ELF-1 (cell line): ENCODE results near the gene EFNA4.
A peak's percentile ranks its signal among the peaks of the same experiment; 100 is the strongest.

Experiments used
- DNase-seq: peaks from one replicate; pipeline ENCODE4 v3.0.0-alpha.2; 2016; ENCODE audit warnings: low read depth, low spot score

The EFNA4 gene

GRCh38 chr1:155051777-155052398 lies 11.7 kb upstream of the EFNA4 start:
- peak; percentile 37 for DNase-seq

- DNase-seq = no peak
Measured at GRCh38 chr1:155052439-155053395, 10.8 kb upstream of the EFNA4 start.

GRCh38 chr1:155053531-155054105 lies 9.9 kb upstream of the EFNA4 start:
- no peak for DNase-seq

GRCh38 chr1:155057104-155057503 lies 6.4 kb upstream of the EFNA4 start:
- no peak for DNase-seq

GRCh38 chr1:155057788-155058211 lies 5.7 kb upstream of the EFNA4 start:
- no peak for DNase-seq

- DNase-seq = no peak
Measured at GRCh38 chr1:155060736-155061135, 2.8 kb upstream of the EFNA4 start.

GRCh38 chr1:155061381-155062150 lies 2.0 kb upstream of the EFNA4 start:
- DNase-seq = peak; percentile 96

GRCh38 chr1:155062151-155062686 lies 1.3 kb upstream of the EFNA4 start:
- no peak for DNase-seq

GRCh38 chr1:155062702-155063411 lies 683 bp upstream of the EFNA4 start:
- peak; percentile 89 for DNase-seq

- DNase-seq = peak; percentile 82
Measured at GRCh38 chr1:155064111-155064831, 731 bp downstream of the EFNA4 start.

GRCh38 chr1:155064832-155065429 lies 1.4 kb downstream of the EFNA4 start:
- DNase-seq = no peak

- no peak for DNase-seq
Measured at GRCh38 chr1:155066777-155067176, 3.2 kb downstream of the EFNA4 start.

- DNase-seq = no peak
Measured at GRCh38 chr1:155068599-155068998, 5.1 kb downstream of the EFNA4 start.

GRCh38 chr1:155069551-155070157 lies 6.1 kb downstream of the EFNA4 start:
- peak; percentile 79 for DNase-seq

- no peak for DNase-seq
Measured at GRCh38 chr1:155070158-155070621, 6.7 kb downstream of the EFNA4 start.

GRCh38 chr1:155070721-155071569 lies 7.4 kb downstream of the EFNA4 start:
- peak; percentile 91 for DNase-seq

GRCh38 chr1:155071701-155072100 lies 8.2 kb downstream of the EFNA4 start:
- DNase-seq = peak; percentile 49
